H1 (cell line): ENCODE results near the gene PLPPR1. TPM values are rescaled to one million over a fixed set of nuclear protein-coding genes. Genes with fewer than 3 reads are reported as not detected.

ENCODE experiments used
- BRCA1 ChIP-seq: IDR thresholded peaks from 2 replicates; pipeline ENCODE4 v1.6.1; 2012; ENCODE audit warnings: low read depth, low read length, improper control_type of control experiment
- CBX5 ChIP-seq: fragments of 300-800, 300-1000 bp; sonication (generic); IDR thresholded peaks from 2 replicates; pipeline ENCODE4 v1.7.1; 2016; ENCODE audit warnings: antibody characterized with exemption, low read length, low read depth
- CHD1 ChIP-seq: IDR thresholded peaks from 2 replicates; pipeline ENCODE4 v1.6.1; 2012; ENCODE audit warnings: low read depth, low read length, improper control_type of control experiment
- CREB1 ChIP-seq: IDR thresholded peaks from 2 replicates; pipeline ENCODE4 v1.6.1; 2012; ENCODE audit warnings: inconsistent platforms
- KDM1A ChIP-seq: fragments of 200-600, 300-600 bp; sonication (generic); IDR thresholded peaks from 2 replicates; pipeline ENCODE4 v1.7.1; 2016; ENCODE audit warnings: mild to moderate bottlenecking, low read length, borderline replicate concordance
- POLR2A ChIP-seq, 2 experiments: IDR thresholded peaks; 1 replicate in 1 of 2; 2 replicates in 1 of 2; pipeline ENCODE4 v1.6.1; 2011; ENCODE audit warnings: low read depth in 2 of 2, low read length in 2 of 2, mild to moderate bottlenecking in 2 of 2; ENCODE audit errors: control extremely low read depth in 1 of 2
- SIRT6 ChIP-seq: IDR thresholded peaks from one replicate; pipeline ENCODE4 v1.7.1; 2012; ENCODE audit warnings: low read length, inconsistent platforms
- TEAD4 ChIP-seq: IDR thresholded peaks from 2 replicates; pipeline ENCODE4 v1.6.1; 2012; ENCODE audit warnings: low read depth, low read length, inconsistent platforms, mixed read lengths
- polyA plus RNA-seq, 7 experiments: library from polyadenylated mRNA; depleted of rRNA in 3 of 7; stranded (reverse) in 5 of 7; unstranded in 2 of 7; fragments of >200 nt in 5 of 7; fragments of 200-250 nt in 2 of 7; gene quantifications; 1 replicate in 5 of 7; 2 replicates in 1 of 7; 4 replicates in 1 of 7; pipeline versions ENCODE4 v1.2.1 to v1.2.3, GENCODE V29; 2011 to 2013; ENCODE audit warnings: missing spikeins in 2 of 7, mixed read lengths in 2 of 7
- total RNA-seq: library from RNA; stranded (reverse); fragmentation: NEBNext Ultra II Directional; extraction: Animal tissue kit (Norgen Biotek cat#: 25700); gene quantifications from 2 replicates; pipeline ENCODE4 v1.2.1, GENCODE V29; 2021
- TF ChIP-seq, protein P1 (sequence below): fragments of 300-600 bp; sonication (generic); IDR thresholded peaks from 2 replicates; pipeline ENCODE4 v1.7.1; 2012; ENCODE audit warnings: low read length, moderate library complexity, mild to moderate bottlenecking, inconsistent platforms; ENCODE audit not compliant: insufficient replicate concordance
- TF ChIP-seq, protein P2 (sequence below): IDR thresholded peaks from 2 replicates; pipeline ENCODE4 v1.6.1; 2012; ENCODE audit warnings: inconsistent platforms

Gene PLPPR1
- total and polyA plus RNA-seq, 2 of the 8 experiments (the other 6 are each of a cell fraction or from before 2014, with no cell fraction given) = 1.4 to 1.8 TPM

DNA sequence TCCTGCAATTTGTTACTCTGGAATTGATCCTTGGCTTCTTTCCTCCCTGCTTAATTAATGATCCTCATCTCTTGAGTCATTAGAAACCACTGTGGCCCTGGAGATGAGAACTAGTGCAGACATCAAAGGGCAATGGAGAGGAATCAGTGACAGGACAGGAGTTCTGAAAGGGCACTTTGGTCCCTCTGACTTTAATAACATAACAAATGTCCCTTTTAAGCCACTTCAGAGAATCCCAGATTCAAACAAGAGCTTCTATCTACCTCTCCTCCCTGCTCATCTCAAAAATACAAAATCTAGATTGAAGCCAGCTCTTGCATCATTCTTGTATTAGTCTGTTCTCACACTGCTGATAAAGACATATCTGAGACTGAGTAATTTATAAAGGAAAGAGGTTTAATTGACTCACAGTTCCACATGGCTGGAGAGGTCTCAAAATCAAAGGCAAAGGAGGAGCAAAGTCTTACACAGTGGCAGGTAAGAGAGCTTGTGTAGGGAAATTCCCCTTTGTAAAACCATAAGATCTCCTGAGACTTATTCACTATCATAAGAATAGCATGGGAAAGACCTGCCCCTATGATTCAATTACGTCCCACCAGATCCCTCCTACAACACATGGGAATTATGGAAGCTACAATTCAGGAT lies 139.1 kb downstream of the PLPPR1 start (continued):
- TF ChIP-seq, protein P1, sequence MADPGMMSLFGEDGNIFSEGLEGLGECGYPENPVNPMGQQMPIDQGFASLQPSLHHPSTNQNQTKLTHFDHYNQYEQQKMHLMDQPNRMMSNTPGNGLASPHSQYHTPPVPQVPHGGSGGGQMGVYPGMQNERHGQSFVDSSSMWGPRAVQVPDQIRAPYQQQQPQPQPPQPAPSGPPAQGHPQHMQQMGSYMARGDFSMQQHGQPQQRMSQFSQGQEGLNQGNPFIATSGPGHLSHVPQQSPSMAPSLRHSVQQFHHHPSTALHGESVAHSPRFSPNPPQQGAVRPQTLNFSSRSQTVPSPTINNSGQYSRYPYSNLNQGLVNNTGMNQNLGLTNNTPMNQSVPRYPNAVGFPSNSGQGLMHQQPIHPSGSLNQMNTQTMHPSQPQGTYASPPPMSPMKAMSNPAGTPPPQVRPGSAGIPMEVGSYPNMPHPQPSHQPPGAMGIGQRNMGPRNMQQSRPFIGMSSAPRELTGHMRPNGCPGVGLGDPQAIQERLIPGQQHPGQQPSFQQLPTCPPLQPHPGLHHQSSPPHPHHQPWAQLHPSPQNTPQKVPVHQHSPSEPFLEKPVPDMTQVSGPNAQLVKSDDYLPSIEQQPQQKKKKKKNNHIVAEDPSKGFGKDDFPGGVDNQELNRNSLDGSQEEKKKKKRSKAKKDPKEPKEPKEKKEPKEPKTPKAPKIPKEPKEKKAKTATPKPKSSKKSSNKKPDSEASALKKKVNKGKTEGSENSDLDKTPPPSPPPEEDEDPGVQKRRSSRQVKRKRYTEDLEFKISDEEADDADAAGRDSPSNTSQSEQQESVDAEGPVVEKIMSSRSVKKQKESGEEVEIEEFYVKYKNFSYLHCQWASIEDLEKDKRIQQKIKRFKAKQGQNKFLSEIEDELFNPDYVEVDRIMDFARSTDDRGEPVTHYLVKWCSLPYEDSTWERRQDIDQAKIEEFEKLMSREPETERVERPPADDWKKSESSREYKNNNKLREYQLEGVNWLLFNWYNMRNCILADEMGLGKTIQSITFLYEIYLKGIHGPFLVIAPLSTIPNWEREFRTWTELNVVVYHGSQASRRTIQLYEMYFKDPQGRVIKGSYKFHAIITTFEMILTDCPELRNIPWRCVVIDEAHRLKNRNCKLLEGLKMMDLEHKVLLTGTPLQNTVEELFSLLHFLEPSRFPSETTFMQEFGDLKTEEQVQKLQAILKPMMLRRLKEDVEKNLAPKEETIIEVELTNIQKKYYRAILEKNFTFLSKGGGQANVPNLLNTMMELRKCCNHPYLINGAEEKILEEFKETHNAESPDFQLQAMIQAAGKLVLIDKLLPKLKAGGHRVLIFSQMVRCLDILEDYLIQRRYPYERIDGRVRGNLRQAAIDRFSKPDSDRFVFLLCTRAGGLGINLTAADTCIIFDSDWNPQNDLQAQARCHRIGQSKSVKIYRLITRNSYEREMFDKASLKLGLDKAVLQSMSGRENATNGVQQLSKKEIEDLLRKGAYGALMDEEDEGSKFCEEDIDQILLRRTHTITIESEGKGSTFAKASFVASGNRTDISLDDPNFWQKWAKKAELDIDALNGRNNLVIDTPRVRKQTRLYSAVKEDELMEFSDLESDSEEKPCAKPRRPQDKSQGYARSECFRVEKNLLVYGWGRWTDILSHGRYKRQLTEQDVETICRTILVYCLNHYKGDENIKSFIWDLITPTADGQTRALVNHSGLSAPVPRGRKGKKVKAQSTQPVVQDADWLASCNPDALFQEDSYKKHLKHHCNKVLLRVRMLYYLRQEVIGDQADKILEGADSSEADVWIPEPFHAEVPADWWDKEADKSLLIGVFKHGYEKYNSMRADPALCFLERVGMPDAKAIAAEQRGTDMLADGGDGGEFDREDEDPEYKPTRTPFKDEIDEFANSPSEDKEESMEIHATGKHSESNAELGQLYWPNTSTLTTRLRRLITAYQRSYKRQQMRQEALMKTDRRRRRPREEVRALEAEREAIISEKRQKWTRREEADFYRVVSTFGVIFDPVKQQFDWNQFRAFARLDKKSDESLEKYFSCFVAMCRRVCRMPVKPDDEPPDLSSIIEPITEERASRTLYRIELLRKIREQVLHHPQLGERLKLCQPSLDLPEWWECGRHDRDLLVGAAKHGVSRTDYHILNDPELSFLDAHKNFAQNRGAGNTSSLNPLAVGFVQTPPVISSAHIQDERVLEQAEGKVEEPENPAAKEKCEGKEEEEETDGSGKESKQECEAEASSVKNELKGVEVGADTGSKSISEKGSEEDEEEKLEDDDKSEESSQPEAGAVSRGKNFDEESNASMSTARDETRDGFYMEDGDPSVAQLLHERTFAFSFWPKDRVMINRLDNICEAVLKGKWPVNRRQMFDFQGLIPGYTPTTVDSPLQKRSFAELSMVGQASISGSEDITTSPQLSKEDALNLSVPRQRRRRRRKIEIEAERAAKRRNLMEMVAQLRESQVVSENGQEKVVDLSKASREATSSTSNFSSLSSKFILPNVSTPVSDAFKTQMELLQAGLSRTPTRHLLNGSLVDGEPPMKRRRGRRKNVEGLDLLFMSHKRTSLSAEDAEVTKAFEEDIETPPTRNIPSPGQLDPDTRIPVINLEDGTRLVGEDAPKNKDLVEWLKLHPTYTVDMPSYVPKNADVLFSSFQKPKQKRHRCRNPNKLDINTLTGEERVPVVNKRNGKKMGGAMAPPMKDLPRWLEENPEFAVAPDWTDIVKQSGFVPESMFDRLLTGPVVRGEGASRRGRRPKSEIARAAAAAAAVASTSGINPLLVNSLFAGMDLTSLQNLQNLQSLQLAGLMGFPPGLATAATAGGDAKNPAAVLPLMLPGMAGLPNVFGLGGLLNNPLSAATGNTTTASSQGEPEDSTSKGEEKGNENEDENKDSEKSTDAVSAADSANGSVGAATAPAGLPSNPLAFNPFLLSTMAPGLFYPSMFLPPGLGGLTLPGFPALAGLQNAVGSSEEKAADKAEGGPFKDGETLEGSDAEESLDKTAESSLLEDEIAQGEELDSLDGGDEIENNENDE = no peak
- no peak for TF ChIP-seq BRCA1
- TF ChIP-seq POLR2A (IDR thresholded peaks at IDR 0.05; ENCODE audit: control extremely low read depth in 1 of 2, low read depth in 2 of 2, low read length in 2 of 2) = no peak
- no peak for TF ChIP-seq CBX5
- TF ChIP-seq, protein P2, sequence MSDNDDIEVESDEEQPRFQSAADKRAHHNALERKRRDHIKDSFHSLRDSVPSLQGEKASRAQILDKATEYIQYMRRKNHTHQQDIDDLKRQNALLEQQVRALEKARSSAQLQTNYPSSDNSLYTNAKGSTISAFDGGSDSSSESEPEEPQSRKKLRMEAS = no peak
- TF ChIP-seq SIRT6 = no peak
- no peak for TF ChIP-seq KDM1A
- TF ChIP-seq CHD1 = no peak
- TF ChIP-seq CREB1 = no peak
- no peak for TF ChIP-seq TEAD4
